Glutamatergic neuron (in vitro differentiated cells): Measurements from ENCODE around the gene PDE4A. TPM values are rescaled to one million over a fixed set of nuclear protein-coding genes. Genes with fewer than 3 reads are reported as not detected.

Source experiments
- DNase-seq: peaks from one replicate; pipeline ENCODE4 v3.0.0; 2022
- H3K27ac Mint-ChIP-seq: one replicate; pipeline ENCODE4 v1.8.0; 2020; ENCODE audit warnings: mild to moderate bottlenecking, mixed read lengths, inconsistent platforms; ENCODE audit not compliant: unreplicated experiment
- H3K27me3 Mint-ChIP-seq: one replicate; pipeline ENCODE4 v1.8.0; 2020; ENCODE audit warnings: mild to moderate bottlenecking, moderate library complexity, mixed read lengths, inconsistent platforms; ENCODE audit not compliant: unreplicated experiment
- H3K36me3 Mint-ChIP-seq: one replicate; pipeline ENCODE4 v1.8.0; 2020; ENCODE audit warnings: mild to moderate bottlenecking, mixed read lengths, inconsistent platforms; ENCODE audit not compliant: unreplicated experiment
- H3K4me1 Mint-ChIP-seq: one replicate; pipeline ENCODE4 v1.8.0; 2020; ENCODE audit warnings: mild to moderate bottlenecking, low read depth, mixed read lengths, inconsistent platforms; ENCODE audit not compliant: unreplicated experiment
- H3K4me3 Mint-ChIP-seq: one replicate; pipeline ENCODE4 v1.8.0; 2020; ENCODE audit warnings: mild to moderate bottlenecking, mixed read lengths, inconsistent platforms; ENCODE audit not compliant: unreplicated experiment
- H3K9me3 Mint-ChIP-seq: one replicate; pipeline ENCODE4 v1.8.0; 2020; ENCODE audit warnings: mild to moderate bottlenecking, moderate library complexity, mixed read lengths, inconsistent platforms; ENCODE audit not compliant: unreplicated experiment
- total RNA-seq: library from RNA; stranded (reverse); fragmentation: NEBNext Ultra II Directional; extraction: Animal tissue kit (Norgen Biotek cat#: 25700); gene quantifications from one replicate; pipeline ENCODE4 v1.2.1, GENCODE V29; 2021; ENCODE audit not compliant: unreplicated experiment
- TF ChIP-seq, protein P1 (sequence below): fragments of 200-600 bp; sonication (generic); IDR thresholded peaks from one replicate; pipeline ENCODE4 v1.5.0; 2021; ENCODE audit not compliant: partially characterized antibody, unreplicated experiment

Gene PDE4A
- total RNA-seq, 1 donor from 2014 or later = 5.7 TPM

DNA sequence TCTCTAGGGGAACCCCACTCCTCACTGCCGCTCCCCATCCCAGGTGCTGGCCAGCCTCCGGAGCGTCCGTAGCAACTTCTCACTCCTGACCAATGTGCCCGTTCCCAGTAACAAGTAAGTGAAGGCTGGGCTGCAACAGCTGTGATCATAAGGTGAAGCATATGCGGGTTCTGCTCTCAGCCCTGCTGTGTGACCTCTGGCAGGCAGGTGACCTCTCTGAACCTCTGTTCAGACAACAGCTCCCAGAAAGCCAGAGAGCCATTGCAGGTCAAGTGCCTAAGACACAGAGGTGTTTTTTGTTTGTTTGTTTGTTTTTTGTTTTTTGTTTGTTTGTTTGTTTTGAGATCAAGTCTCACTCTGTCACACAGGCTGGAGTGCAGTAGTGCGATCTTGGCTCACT, 28.7 kb downstream of the PDE4A start:
- Mint-ChIP-seq H3K27ac (no peak overlapping the region), H3K27me3 (peaks cover 5% of the 10 kb centered on the region), H3K9me3 (peaks cover 3% of the 10 kb centered on the region), H3K36me3 (no peaks in the 10 kb centered on the region), H3K4me1 (peaks cover 5% of the 10 kb centered on the region), H3K4me3 (no peak overlapping the region)
- no peak for DNase-seq
- TF ChIP-seq, protein P1, sequence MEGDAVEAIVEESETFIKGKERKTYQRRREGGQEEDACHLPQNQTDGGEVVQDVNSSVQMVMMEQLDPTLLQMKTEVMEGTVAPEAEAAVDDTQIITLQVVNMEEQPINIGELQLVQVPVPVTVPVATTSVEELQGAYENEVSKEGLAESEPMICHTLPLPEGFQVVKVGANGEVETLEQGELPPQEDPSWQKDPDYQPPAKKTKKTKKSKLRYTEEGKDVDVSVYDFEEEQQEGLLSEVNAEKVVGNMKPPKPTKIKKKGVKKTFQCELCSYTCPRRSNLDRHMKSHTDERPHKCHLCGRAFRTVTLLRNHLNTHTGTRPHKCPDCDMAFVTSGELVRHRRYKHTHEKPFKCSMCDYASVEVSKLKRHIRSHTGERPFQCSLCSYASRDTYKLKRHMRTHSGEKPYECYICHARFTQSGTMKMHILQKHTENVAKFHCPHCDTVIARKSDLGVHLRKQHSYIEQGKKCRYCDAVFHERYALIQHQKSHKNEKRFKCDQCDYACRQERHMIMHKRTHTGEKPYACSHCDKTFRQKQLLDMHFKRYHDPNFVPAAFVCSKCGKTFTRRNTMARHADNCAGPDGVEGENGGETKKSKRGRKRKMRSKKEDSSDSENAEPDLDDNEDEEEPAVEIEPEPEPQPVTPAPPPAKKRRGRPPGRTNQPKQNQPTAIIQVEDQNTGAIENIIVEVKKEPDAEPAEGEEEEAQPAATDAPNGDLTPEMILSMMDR = no peak

DNA sequence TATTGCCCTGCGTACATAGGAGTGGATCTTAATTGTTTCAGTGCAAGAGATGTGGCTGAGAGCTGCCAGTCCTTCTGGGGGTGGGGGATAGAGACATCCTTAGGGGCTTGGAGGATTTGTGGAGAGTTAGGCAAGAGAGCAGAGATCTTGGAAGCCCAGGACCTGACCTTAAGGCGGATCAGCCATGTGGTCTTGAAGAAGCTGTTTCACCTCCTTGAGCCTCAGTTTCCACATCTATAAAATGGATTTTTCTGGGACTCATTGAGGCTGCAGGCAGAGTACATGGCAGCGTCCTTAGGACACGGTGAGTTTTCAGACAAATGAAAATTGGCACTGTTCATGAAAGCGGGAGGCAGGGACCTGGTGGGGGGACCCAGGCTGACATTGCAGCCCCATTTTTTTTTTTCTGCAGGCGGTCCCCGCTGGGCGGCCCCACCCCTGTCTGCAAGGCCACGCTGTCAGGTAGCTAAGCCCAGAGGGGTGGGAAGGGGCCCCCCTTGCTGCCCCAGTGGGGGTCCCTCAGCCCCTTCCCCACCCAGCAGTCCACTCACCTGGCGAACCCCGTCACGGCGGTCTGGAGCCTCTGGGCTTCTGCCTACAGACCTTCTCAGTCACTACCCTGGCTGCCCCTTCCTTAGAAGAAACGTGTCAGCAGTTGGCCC, 30.0 kb downstream of the PDE4A start:
- TF ChIP-seq, protein P1 = no peak
- no peak for DNase-seq
- Mint-ChIP-seq H3K4me1 (peaks cover 5% of the 10 kb centered on the region), H3K9me3 (peaks cover 3% of the 10 kb centered on the region), H3K4me3 (no peak overlapping the region), H3K27me3 (peaks cover 5% of the 10 kb centered on the region), H3K27ac (no peak overlapping the region), H3K36me3 (no peaks in the 10 kb centered on the region)

DNA sequence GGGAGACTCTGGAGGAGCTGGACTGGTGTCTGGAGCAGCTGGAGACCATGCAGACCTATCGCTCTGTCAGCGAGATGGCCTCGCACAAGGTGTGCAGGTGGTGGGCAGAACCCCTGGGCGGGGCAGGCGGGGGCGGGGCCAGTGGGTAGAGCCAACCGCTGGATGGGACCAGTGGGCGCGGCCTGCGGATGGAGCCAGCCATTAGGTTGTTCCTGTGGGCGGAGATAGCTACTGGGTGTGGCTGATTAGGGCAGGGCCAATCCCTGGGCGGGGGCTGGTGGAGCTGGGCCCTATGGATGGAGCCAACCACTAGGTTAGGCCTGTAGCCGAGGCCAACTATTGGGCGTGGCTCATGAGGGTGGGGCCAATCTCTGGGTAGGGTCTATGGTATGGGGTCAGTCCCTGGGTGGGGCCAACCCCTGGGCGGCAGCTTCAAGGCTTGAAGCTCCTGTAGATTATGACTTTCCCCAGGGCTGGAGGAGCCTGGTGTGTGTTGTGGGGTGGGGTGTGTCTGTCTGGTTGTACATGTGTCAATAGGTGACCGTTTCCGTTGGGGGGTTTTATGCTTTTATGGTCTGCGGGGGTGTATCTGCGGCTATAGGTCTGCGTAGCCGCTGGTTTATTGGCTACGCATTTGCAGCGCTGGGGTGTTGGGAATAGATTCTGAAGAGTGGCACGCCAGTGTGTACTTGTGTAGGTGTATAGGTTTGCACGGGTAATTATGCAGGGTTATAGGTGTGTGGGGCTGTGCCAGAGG, 30.7 kb downstream of the PDE4A start:
- Mint-ChIP-seq H3K27me3 (peaks cover 5% of the 10 kb centered on the region), H3K9me3 (peaks cover 5% of the 10 kb centered on the region)
- DNase-seq = no peak

DNA sequence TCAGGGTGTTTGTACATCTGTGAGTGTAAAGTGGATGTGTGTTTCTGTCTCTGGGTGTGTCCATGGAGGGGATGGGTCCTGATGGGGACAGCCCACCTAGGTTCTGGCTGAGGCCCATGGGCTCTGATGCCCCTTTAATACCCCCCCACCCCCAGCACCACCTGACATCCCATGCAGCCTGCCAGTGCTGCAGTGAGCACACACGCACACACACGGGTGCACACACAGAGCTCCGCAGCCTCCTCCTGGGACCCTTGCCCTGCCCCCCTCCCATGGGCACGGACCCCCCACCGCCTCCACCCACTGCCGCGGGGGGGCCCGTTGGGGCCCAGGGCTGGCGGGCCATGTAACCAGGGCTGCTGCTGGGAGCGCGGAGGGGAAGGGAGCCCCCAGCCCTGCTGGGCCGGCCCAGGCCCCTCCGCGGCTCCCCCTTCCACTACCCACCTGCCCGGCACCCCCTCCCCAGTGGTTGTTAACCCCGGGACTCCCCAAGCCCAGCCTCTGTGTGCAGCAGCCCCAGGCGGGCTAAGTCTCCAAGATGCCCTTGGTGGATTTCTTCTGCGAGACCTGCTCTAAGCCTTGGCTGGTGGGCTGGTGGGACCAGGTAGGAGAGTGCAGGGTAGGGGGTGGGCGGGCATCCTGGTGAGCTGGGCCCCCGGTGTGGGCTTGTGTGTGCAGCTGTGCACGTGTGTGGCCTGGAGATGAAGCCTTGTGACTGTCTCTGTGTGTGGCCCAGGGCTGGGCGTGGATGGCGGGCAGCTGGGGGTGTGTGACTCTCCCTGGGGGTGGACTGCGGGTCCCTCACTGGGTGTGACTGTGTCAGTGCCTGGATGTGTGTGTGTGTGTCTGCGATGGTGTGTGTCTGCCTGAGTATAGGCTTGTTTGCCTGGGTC, 32.6 kb downstream of the PDE4A start:
- no peaks in the 10 kb centered on the region for H3K36me3 Mint-ChIP-seq

More for the DNA sequence above, 30.7 kb downstream of the PDE4A start:
- Mint-ChIP-seq H3K4me3 (no peak overlapping the region), H3K36me3 (no peaks in the 10 kb centered on the region), H3K27ac (no peak overlapping the region), H3K4me1 (peaks cover 7% of the 10 kb centered on the region)
- TF ChIP-seq, protein P1 = no peak

More for the DNA sequence above, 32.6 kb downstream of the PDE4A start:
- no peak overlapping the region for H3K27ac Mint-ChIP-seq
- TF ChIP-seq, protein P1 = no peak
- no peak for DNase-seq
- peaks cover 3% of the 10 kb centered on the region for H3K9me3 Mint-ChIP-seq
- H3K4me3 Mint-ChIP-seq = peak overlapping the region; percentile 75
- H3K27me3 Mint-ChIP-seq = peaks cover 5% of the 10 kb centered on the region
- H3K4me1 Mint-ChIP-seq = peaks cover 7% of the 10 kb centered on the region
